Activated T-helper 17 cell treated with anti-CD3 and anti-CD28 coated beads, Interleukin-2, amount 50 U/mL, for 72 hours (primary cell): ENCODE data around the gene HMOX1. TPM values are rescaled to one million over a fixed set of nuclear protein-coding genes. Genes with fewer than 3 reads are reported as not detected.
A peak's percentile ranks its signal among the peaks of the same experiment; 100 is the strongest.

Experiments used
- ATAC-seq: fragments of 150-1000 bp; cut with Tn5 transposase; replicated peaks from 2 replicates; pipeline ENCODE4 v1.10.0; 2021; ENCODE audit warnings: mild to moderate bottlenecking, moderate library complexity
- H3K27ac Mint-ChIP-seq: one replicate; pipeline ENCODE4 v1.8.0; 2022; ENCODE audit warnings: mixed read lengths
- H3K27me3 Mint-ChIP-seq: one replicate; pipeline ENCODE4 v1.8.0; 2022; ENCODE audit warnings: mixed read lengths
- H3K36me3 Mint-ChIP-seq: one replicate; pipeline ENCODE4 v1.8.0; 2022; ENCODE audit warnings: low read depth, mild to moderate bottlenecking, mixed read lengths
- H3K4me1 Mint-ChIP-seq: one replicate; pipeline ENCODE4 v1.8.0; 2022; ENCODE audit warnings: mixed read lengths
- H3K4me3 Mint-ChIP-seq: one replicate; pipeline ENCODE4 v1.8.0; 2022; ENCODE audit warnings: mild to moderate bottlenecking, mixed read lengths
- H3K9me3 Mint-ChIP-seq: one replicate; pipeline ENCODE4 v1.8.0; 2022; ENCODE audit warnings: mixed read lengths
- total RNA-seq, 2 donors: library from RNA; stranded (reverse); gene quantifications; one replicate each; pipeline ENCODE4 v1.2.3, GENCODE V29; 2022

HMOX1 gene
- 1 to 10 TPM; 3.5 to 7.3 TPM for total RNA-seq

GRCh38 chr22:35380537-35381423 lies at the start of gene HMOX1:
TSS of gene HMOX1 (plus strand) at chr22:35381096. CDS start at chr22:35381174, 78 bp downstream.
- Mint-ChIP-seq H3K27ac (peak within 1 kb of the TSS; percentile 56), H3K4me1 (no peaks in the 10 kb centered on the region), H3K27me3 (peaks cover 4% of the 10 kb centered on the region), H3K36me3 (no peaks in the 10 kb centered on the region), H3K9me3 (no peaks in the 10 kb centered on the region), H3K4me3 (peak within 1 kb of the TSS; percentile 67)
- ATAC-seq: peak; percentile 91

DNA sequence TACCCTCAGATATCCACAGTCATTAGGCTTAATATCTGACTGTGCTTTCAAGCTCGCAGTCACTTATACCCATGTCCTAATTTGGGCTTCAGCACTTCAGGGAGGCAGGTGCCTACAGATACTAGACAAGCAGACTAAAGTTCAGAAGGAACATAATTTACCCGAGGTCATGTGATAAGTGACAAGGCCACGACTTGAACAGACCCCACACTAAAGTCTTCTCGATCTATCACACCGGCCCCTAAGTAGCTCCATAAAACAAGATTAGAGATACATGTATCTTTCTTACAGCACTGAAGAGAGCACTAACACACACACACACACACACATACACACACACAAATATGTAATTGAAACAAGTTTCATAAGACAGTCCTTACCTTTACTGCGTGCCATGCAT lies 48.6 kb upstream of the HMOX1 start:
- Mint-ChIP-seq H3K36me3 (peaks cover 80% of the 10 kb centered on the region), H3K9me3 (no peaks in the 10 kb centered on the region), H3K4me1 (peaks cover 18% of the 10 kb centered on the region), H3K27me3 (no peaks in the 10 kb centered on the region), H3K4me3 (no peak overlapping the region), H3K27ac (peak overlapping the region; percentile 63)
- ATAC-seq: no peak

GRCh38 chr22:35333220-35333619 lies 47.7 kb upstream of the HMOX1 start:
- Mint-ChIP-seq H3K4me1 (peaks cover 18% of the 10 kb centered on the region), H3K27ac (peak overlapping the region; percentile 88), H3K36me3 (peaks cover 71% of the 10 kb centered on the region)

DNA sequence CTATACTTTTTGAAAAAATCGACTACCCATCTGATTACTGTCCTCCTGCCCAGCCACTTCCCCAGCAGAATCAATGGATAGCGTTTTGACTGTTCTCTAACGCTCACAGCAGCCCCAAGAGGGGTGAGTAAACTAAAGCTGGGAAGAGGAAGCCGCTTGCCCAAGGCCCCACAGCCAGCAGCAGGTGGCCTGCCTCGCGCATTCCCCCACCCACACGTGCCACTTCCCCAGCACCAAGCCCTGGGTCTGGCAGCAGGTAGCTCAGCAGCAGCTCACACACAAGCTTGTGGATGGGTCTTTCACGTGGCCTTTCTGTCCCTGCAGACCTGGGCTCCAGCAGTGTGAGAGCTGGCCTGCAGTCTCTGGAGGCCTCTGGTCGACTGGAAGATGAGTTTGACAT lies 46.9 kb upstream of the HMOX1 start:
- peak overlapping the region; percentile 88 for H3K27ac Mint-ChIP-seq
- H3K9me3 Mint-ChIP-seq: no peaks in the 10 kb centered on the region
- H3K4me3 Mint-ChIP-seq: peak overlapping the region; percentile 53
- H3K36me3 Mint-ChIP-seq: peaks cover 66% of the 10 kb centered on the region
- ATAC-seq: peak; percentile 60
- no peaks in the 10 kb centered on the region for H3K27me3 Mint-ChIP-seq
- H3K4me1 Mint-ChIP-seq: peaks cover 18% of the 10 kb centered on the region

More at GRCh38 chr22:35333220-35333619, 47.7 kb upstream of the HMOX1 start:
- no peaks in the 10 kb centered on the region for H3K9me3 Mint-ChIP-seq
- no peak for ATAC-seq
- H3K27me3 Mint-ChIP-seq: no peaks in the 10 kb centered on the region
- H3K4me3 Mint-ChIP-seq: no peak overlapping the region

GRCh38 chr22:35335468-35335867 lies 45.4 kb upstream of the HMOX1 start:
- Mint-ChIP-seq H3K4me3 (no peak overlapping the region), H3K27ac (no peak overlapping the region)

GRCh38 chr22:35335936-35336781 lies 44.7 kb upstream of the HMOX1 start:
- H3K27ac Mint-ChIP-seq: no peak overlapping the region
- H3K27me3 Mint-ChIP-seq: no peaks in the 10 kb centered on the region
- no peaks in the 10 kb centered on the region for H3K9me3 Mint-ChIP-seq
- H3K4me1 Mint-ChIP-seq: peaks cover 7% of the 10 kb centered on the region
- peaks cover 67% of the 10 kb centered on the region for H3K36me3 Mint-ChIP-seq
- no peak overlapping the region for H3K4me3 Mint-ChIP-seq
- ATAC-seq: no peak

More at GRCh38 chr22:35335468-35335867, 45.4 kb upstream of the HMOX1 start:
- no peak for ATAC-seq
- Mint-ChIP-seq H3K36me3 (peaks cover 67% of the 10 kb centered on the region), H3K4me1 (peaks cover 10% of the 10 kb centered on the region), H3K27me3 (no peaks in the 10 kb centered on the region), H3K9me3 (no peaks in the 10 kb centered on the region)

GRCh38 chr22:35337932-35338331 lies 43.0 kb upstream of the HMOX1 start:
- no peak overlapping the region for H3K4me3 Mint-ChIP-seq
- no peaks in the 10 kb centered on the region for H3K9me3 Mint-ChIP-seq
- H3K27ac Mint-ChIP-seq: no peak overlapping the region
- H3K4me1 Mint-ChIP-seq: peaks cover 7% of the 10 kb centered on the region
- H3K36me3 Mint-ChIP-seq: peaks cover 49% of the 10 kb centered on the region
- ATAC-seq: no peak
- H3K27me3 Mint-ChIP-seq: no peaks in the 10 kb centered on the region

GRCh38 chr22:35341090-35341874 lies 39.6 kb upstream of the HMOX1 start:
- Mint-ChIP-seq H3K9me3 (no peaks in the 10 kb centered on the region), H3K27ac (no peak overlapping the region), H3K27me3 (no peaks in the 10 kb centered on the region), H3K36me3 (peaks cover 28% of the 10 kb centered on the region), H3K4me3 (no peak overlapping the region), H3K4me1 (no peaks in the 10 kb centered on the region)
- no peak for ATAC-seq

GRCh38 chr22:35342390-35342789 lies 38.5 kb upstream of the HMOX1 start:
- Mint-ChIP-seq H3K9me3 (no peaks in the 10 kb centered on the region), H3K27ac (no peak overlapping the region), H3K4me3 (no peak overlapping the region), H3K4me1 (no peaks in the 10 kb centered on the region), H3K36me3 (peaks cover 24% of the 10 kb centered on the region), H3K27me3 (no peaks in the 10 kb centered on the region)
- peak; percentile 34 for ATAC-seq

- ATAC-seq: peak; percentile 33
- no peak overlapping the region for H3K27ac Mint-ChIP-seq
- no peaks in the 10 kb centered on the region for H3K27me3 Mint-ChIP-seq
Measured at GRCh38 chr22:35343664-35344550, 37.0 kb upstream of the HMOX1 start.

DNA sequence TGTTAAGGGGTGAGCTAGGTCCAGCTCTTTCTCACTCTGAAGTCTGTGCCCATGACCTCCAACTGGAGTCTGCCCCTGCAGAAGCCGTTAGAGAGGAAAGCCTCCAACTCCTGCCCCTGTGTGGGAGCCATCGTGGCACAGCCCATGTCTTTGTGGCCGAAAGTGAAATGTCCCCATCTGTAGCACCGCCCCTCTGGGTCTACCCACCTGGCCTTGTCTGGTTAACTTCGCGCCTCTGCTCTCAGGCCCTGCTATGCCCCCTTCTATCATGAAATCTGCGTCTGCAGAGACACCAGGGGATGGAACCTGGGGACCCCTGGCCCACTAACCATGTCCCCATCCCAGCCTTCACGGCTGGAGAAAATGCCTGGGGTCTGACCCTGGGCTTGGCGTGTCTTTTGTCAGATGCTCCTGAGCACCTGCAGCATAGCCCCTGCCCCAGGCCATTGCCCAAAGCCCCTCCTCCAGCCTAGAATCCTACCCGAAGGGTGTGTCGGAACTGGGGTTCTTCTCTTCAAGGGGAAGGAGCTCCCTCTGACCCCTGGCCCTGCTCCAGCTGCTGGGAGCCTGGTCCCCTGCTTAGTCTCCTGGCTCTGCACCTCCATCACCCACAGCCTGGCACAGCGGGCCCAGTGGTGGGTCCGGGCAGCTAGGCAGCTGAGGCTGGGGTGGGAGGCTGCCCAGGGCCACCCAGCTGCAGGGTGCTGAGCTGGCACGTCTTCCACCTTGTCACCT lies 35.8 kb upstream of the HMOX1 start:
- no peak overlapping the region for H3K4me3 Mint-ChIP-seq
- peaks cover 16% of the 10 kb centered on the region for H3K36me3 Mint-ChIP-seq
- H3K27ac Mint-ChIP-seq: no peak overlapping the region
- ATAC-seq: no peak
- H3K27me3 Mint-ChIP-seq: no peaks in the 10 kb centered on the region
- no peaks in the 10 kb centered on the region for H3K9me3 Mint-ChIP-seq
- H3K4me1 Mint-ChIP-seq: no peaks in the 10 kb centered on the region

More at GRCh38 chr22:35343664-35344550, 37.0 kb upstream of the HMOX1 start:
- Mint-ChIP-seq H3K9me3 (no peaks in the 10 kb centered on the region), H3K36me3 (peaks cover 24% of the 10 kb centered on the region), H3K4me3 (no peak overlapping the region), H3K4me1 (no peaks in the 10 kb centered on the region)

DNA sequence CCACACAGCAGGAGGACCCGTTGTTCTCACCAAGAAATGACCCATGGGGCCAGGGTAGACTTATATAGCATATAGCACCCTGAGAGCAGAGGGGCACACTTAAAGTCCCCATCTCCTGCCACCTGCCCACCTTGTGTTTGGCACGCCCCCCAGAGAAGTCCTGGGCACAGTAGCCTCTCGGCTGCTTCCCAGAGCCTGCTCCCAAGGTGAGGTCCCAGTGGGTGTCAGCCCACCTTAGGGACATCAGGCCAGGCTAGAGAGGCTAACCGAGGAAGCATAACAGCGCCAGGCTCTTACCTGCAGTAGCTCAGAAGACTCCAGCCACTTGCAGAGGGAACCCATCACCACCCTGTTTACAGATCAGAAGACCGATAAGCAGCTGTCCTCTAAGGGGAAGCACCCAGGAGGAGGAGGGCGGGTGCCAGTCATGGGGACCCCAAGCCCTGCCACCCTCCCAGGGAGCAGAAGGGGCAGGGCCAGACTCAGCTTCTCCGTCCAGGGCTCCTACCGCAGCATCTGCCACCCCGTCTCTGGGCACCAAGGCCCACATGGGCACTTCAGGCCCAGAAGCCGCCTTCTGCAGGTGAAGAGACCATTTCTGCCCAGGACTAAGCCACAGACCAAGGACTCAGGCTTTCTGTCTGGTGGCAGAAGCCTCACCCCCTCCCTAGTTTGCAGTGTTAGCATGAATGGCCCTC lies 34.9 kb upstream of the HMOX1 start:
- no peak for ATAC-seq
- no peak overlapping the region for H3K4me3 Mint-ChIP-seq
- no peak overlapping the region for H3K27ac Mint-ChIP-seq
- peaks cover 7% of the 10 kb centered on the region for H3K36me3 Mint-ChIP-seq
- peaks cover under 1% of the 10 kb centered on the region for H3K4me1 Mint-ChIP-seq
- H3K27me3 Mint-ChIP-seq: no peaks in the 10 kb centered on the region
- no peaks in the 10 kb centered on the region for H3K9me3 Mint-ChIP-seq
